Subcutaneous adipose tissue (tissue), 4 donors: ENCODE measurements around the gene TLDC2. TPM values are rescaled to one million over a fixed set of nuclear protein-coding genes. Genes with fewer than 3 reads are reported as not detected.

Experiments used
- CTCF ChIP-seq: fragments of 450-650 bp; IDR thresholded peaks from one replicate; pipeline ENCODE4 v1.5.1; 2016; ENCODE audit warnings: low read depth, mild to moderate bottlenecking, control low read depth, antibody characterized with exemption, moderate library complexity
- total RNA-seq, 4 donors: library from RNA; depleted of rRNA; stranded (reverse); fragments of >200 nt; gene quantifications; one replicate each; pipeline ENCODE4 v1.1.0, GENCODE V29; 2016

The TLDC2 gene
- total RNA-seq, 4 donors from 2014 or later = 0.34 to 0.44 TPM; not detected in 2

DNA sequence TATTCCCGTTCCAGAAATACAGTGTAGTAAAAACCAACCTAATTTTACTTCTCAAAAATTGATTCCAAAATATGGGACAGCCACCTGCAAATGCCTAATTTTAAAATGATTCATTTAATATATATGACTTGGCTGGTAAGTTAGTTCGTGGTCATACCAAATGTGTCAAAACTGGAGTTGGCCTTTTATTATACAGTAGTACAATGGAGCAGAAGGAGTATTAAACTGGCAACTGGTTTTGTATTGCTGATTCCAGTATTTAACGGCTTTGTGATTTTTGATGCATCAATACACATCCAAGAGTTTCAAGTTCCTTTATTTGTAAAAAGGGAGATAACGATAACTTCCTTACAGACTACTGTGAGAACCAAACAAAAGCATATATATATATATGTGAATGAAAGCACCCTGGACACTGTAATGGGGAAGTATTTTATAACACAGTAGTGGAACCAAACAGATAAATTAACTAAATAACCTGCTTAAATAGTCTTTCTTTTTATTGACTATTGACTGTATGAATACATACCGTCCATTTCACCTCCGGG, 50.8 kb downstream of the TLDC2 start:
- TF ChIP-seq CTCF = no peak

DNA sequence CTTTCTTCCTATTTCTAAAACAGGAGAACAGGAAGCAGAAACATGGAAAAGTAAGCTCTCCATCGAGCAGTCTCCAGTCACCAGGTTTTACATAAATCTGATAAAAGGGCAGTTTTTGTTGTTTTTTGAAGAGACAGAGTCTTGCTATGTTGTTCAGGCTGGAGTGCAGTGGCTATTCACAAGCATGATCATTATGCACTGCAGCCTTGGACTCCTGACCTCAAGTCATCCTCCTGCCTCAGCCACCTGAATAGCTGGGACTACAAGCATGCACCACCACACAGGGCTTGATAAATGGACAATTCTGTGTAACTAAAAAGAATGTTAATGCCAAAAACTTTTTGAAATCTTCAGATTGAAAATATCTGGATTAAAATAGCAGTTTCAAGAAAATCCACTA, 51.8 kb downstream of the TLDC2 start:
- TF ChIP-seq CTCF = no peak

DNA sequence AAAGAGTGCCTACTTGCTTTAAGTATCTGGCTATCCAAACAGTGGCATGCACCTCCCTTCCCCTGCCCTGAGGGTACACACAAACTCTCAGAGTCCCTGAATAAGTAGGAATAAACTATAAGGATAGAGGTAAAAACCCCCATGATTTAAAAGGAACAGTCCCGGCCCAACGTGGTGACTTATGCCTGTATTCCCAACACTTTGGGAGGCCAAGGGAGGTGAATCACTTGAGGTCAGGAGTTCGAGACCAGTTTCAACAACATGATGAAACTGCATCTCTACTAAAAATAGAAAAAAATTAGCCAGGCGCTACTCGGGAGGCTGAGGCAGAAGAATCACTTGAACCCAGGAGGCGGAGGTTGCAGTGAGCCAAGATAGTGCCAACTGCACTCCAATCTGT, 53.4 kb downstream of the TLDC2 start:
- no peak for TF ChIP-seq CTCF

DNA sequence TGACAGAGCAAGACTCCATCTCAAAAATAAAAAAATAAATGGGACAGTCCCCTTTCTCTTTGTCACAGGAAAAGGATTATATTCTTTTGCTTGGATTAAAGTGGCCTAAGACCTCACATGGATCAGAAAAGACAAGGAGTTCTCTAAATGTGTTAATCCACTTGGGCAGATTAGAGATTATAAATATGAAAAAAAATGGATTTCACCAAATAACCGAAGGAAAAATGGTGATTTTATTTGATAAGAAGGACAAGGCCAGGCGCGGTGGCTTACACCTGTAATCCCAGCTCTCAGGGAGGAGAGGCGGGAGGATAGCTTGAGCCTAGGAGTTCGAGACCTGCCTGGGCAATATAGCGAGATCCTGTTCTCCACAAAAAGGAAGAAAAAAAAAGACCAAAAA, 53.8 kb downstream of the TLDC2 start:
- TF ChIP-seq CTCF = no peak

DNA sequence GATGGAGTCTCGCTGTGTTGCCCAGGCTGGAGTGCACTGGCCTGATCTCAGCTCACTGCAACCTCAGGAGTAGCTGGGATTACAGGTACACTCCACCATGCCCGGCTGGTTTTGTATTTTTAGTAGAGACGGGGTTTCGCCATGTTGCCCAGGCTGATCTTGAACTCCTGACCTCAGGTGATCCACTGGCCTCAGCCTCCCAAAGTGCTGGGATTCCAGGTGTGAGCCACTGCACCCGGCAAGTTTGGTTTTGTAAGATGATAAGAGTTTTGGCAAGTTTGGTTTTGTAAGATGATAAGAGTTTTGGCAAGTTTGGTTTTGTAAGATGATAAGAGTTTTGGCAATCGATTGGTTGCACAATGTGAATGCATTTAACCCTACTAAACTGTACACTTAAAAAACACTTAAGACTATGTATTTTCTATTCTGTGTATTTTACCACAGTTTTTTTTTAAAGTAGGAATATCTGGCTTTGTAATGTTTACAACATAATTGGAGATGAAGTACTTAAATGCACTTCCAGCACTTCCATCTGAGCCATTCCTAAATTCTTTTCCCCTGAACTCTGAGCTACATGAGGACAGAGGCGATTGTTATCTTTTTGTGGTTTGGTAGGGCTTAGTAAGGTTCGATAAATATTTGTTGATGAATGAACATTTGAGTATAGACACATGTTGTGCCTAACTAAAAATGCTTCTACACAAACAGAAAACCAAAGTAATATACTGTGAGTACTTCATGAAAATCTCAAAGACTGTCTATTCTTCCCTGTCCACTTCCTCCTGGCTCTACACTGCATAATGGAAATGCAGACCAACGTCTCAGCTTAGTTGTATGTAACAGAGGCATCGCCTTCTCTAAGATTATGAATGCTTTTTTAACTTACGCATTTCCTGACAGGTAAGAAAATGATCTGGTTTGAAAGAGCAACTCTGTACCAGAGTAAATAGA, 56.8 kb downstream of the TLDC2 start:
- TF ChIP-seq CTCF = no peak

DNA sequence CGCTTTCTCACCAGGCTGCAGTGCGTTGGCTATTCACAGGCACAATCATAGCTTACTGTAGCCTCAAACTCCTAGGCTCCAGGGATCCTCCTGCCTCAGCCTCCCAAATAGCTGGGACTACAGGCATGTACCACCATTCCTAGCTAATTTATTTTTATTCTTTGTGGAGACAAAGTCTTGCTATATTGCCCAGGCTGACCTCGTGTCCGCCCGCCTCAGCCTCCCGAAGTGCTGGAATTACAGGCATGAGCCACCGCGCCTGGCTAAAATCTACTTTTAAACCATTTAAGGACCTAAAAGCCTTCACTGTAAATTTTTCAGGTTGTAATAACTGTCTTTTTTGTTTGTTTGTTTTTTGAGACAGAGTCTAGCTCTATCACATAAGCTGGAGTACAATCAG, 60.4 kb downstream of the TLDC2 start:
- TF ChIP-seq CTCF = no peak

GRCh38 chr20:36937402-36937770, 61.4 kb downstream of the TLDC2 start:
- TF ChIP-seq CTCF = no peak
